Naive thymus-derived CD4-positive, alpha-beta T cell (primary cell): ENCODE measurements around the gene CCDC112. TPM values are rescaled to one million over a fixed set of nuclear protein-coding genes. Genes with fewer than 3 reads are reported as not detected.

Experiments used
- ATAC-seq: fragments of 150-1000 bp; cut with Tn5 transposase; 2 replicates; pipeline ENCODE4 v1.10.0; 2021; ENCODE audit warnings: mild to moderate bottlenecking, moderate library complexity
- CTCF ChIA-PET: fragments of 350-600 bp; sonication (Branson Sonifier 250); formaldehyde crosslinking; loops from one replicate; lab custom pipeline; 2021; ENCODE audit warnings: antibody characterized with exemption; lab: Charles Lee
- POLR2A ChIA-PET: fragments of 350-600 bp; sonication (Branson Sonifier 250); formaldehyde crosslinking; loops from one replicate; lab custom pipeline; 2021; ENCODE audit warnings: antibody characterized with exemption, inconsistent platforms; lab: Charles Lee
- DNase-seq, 9 donors: peaks; one replicate each; pipeline versions ENCODE4 v3.0.0 to v3.0.0-alpha.2; 2020 to 2022; ENCODE audit warnings: mixed read lengths in 1 of 9
- H3K27ac ChIP-seq: one replicate; pipeline ENCODE4 v1.7.0; 2013; ENCODE audit warnings: mild to moderate bottlenecking, low read depth, low read length, moderate library complexity
- H3K27me3 ChIP-seq, 2 donors: one replicate each; pipeline ENCODE4 v1.7.0; 2013; ENCODE audit warnings: low read length in 2 of 2, mild to moderate bottlenecking in 2 of 2, moderate library complexity in 2 of 2; ENCODE audit not compliant: control insufficient read depth in 2 of 2, insufficient read depth in 2 of 2
- H3K36me3 ChIP-seq, 3 experiments: 1 replicate in 2 of 3; 2 replicates in 1 of 3; pipeline ENCODE4 v1.7.0; 2013; ENCODE audit warnings: low read length in 3 of 3, mild to moderate bottlenecking in 3 of 3, moderate library complexity in 1 of 3; ENCODE audit not compliant: insufficient read depth in 3 of 3, control insufficient read depth in 2 of 3
- H3K4me1 ChIP-seq, 2 donors: one replicate each; pipeline ENCODE4 v1.7.0; 2013; ENCODE audit warnings: low read length in 2 of 2, mild to moderate bottlenecking in 2 of 2, moderate library complexity in 1 of 2; ENCODE audit not compliant: control insufficient read depth in 2 of 2, insufficient read depth in 2 of 2
- H3K4me3 ChIP-seq: 2 replicates; pipeline ENCODE4 v1.7.0; 2013; ENCODE audit warnings: mild to moderate bottlenecking, low read length
- H3K9me3 ChIP-seq, 3 experiments: 1 replicate in 2 of 3; 2 replicates in 1 of 3; pipeline ENCODE4 v1.7.0; 2013; ENCODE audit warnings: low read length in 3 of 3; ENCODE audit not compliant: control insufficient read depth in 2 of 3
- H3K27ac Mint-ChIP-seq, 9 donors: one replicate each; pipeline ENCODE4 v1.8.0; 2020 to 2022; ENCODE audit warnings: mixed read lengths in 9 of 9, mild to moderate bottlenecking in 8 of 9, moderate library complexity in 5 of 9, inconsistent platforms in 2 of 9
- H3K27me3 Mint-ChIP-seq, 5 donors: one replicate each; pipeline ENCODE4 v1.8.0; 2021 to 2022; ENCODE audit warnings: mixed read lengths in 5 of 5, mild to moderate bottlenecking in 1 of 5
- H3K36me3 Mint-ChIP-seq, 5 donors: one replicate each; pipeline ENCODE4 v1.8.0; 2020 to 2022; ENCODE audit warnings: mixed read lengths in 5 of 5, mild to moderate bottlenecking in 3 of 5, inconsistent platforms in 1 of 5
- H3K4me1 Mint-ChIP-seq, 7 donors: one replicate each; pipeline ENCODE4 v1.8.0; 2020 to 2022; ENCODE audit warnings: mixed read lengths in 7 of 7, mild to moderate bottlenecking in 3 of 7, inconsistent platforms in 1 of 7
- H3K4me3 Mint-ChIP-seq, 10 donors: one replicate each; pipeline ENCODE4 v1.8.0; 2020 to 2022; ENCODE audit warnings: mild to moderate bottlenecking in 10 of 10, mixed read lengths in 10 of 10, moderate library complexity in 6 of 10, inconsistent platforms in 2 of 10
- H3K9me3 Mint-ChIP-seq, 11 donors: one replicate each; pipeline ENCODE4 v1.8.0; 2020 to 2022; ENCODE audit warnings: mixed read lengths in 11 of 11, mild to moderate bottlenecking in 4 of 11, inconsistent platforms in 1 of 11, moderate library complexity in 1 of 11
- intact Hi-C, 2 donors: fragments of 100-400 bp; cut with micrococcal nuclease; formaldehyde crosslinking; loops; one replicate each; pipeline ENCODE4 v1.15.1; 2023
- polyA plus RNA-seq, 2 donors: library from polyadenylated mRNA; unstranded; fragments of 300-500 nt; fragmentation: Illumina TruSeq; gene quantifications; one replicate each; pipeline ENCODE4 v1.2.3, GENCODE V29; 2021
- total RNA-seq, 6 experiments: library from RNA in 5 of 6; stranded (reverse) in 5 of 6; gene quantifications; 1 replicate in 5 of 6; 2 replicates in 1 of 6; pipeline ENCODE4 v1.2.3 and lab custom pipeline; 2021 to 2026

CCDC112 gene
- total RNA-seq (1 to 10 TPM in 4 of 5 experiments, under 1 TPM in 1; 0.51 to 8.5 (median 3.9) TPM), polyA plus RNA-seq (1 to 10 TPM; 2.7 to 3.6 TPM), total RNA-seq (lab: John Stamatoyannopoulos, UW) (5.9 reads per million, percentile 27 among the genes with 10 or more reads in this experiment)

GRCh38 chr5:115296124-115297022 is at the start of gene CCDC112:
TSS of gene CCDC112 (minus strand) at chr5:115296654. CDS start at chr5:115296543, 111 bp downstream.
- peak; percentile 83 for ATAC-seq
- peak within 1 kb of the TSS; percentile 77 to 92 (median 89) for H3K4me3 Mint-ChIP-seq
- H3K36me3 Mint-ChIP-seq, result peaks cover 0 to 11% (median 5%) of the 10 kb centered on the region in 5 donors
- intact Hi-C loops, result loop anchor here (1.0 to 5.0 kb wide), 10 partner anchors 34 to 1779 kb away; partner anchors contain the start of genes AP3S1 (in 2 of the 2), ATG12 (in 2 of the 2), COMMD10 (in 2 of the 2) and FEM1C (in 2 of the 2)
- Histone ChIP-seq H3K36me3 (peaks cover 0 to 3% (median 0%) of the 10 kb centered on the region in 3 experiments), H3K9me3 (no peaks in the 10 kb centered on the region), H3K27me3 (no peaks in the 10 kb centered on the region), H3K4me1 (peaks cover 8 to 10% of the 10 kb centered on the region in 2 donors), H3K4me3 (peak within 1 kb of the TSS; percentile 56), H3K27ac (peak within 1 kb of the TSS; percentile 47)
- peak; percentile 49 to 71 (median 67) for DNase-seq
- peaks cover 0 to 69% (median 3%) of the 10 kb centered on the region in 5 donors for H3K27me3 Mint-ChIP-seq
- H3K27ac Mint-ChIP-seq, result peak within 1 kb of the TSS in 8 of 9 donors; percentile 29 to 80 (median 69)
- ChIA-PET CTCF (interaction anchor here (0.5 to 1.2 kb wide), 4 partner anchors 13 to 287 kb away, joined by 3 to 6 read pairs (median 4); no protein-coding TSS in a partner anchor), POLR2A (interaction anchor here (0.6 to 3.0 kb wide), 6 partner anchors 23 to 570 kb away, joined by 3 to 26 read pairs (median 5); partner anchors contain the start of genes AP3S1, ATG12, FEM1C and PGGT1B)
- H3K9me3 Mint-ChIP-seq, result peaks cover 0 to 17% (median 5%) of the 10 kb centered on the region in 11 donors
- H3K4me1 Mint-ChIP-seq, result peaks cover 5 to 18% (median 13%) of the 10 kb centered on the region in 7 donors

- ATAC-seq, result no peak
- H3K36me3 ChIP-seq, result no peaks in the 10 kb centered on the region
- no peak overlapping the region for H3K4me3 ChIP-seq
- peaks cover 0 to 9% (median 0%) of the 10 kb centered on the region in 11 donors for H3K9me3 Mint-ChIP-seq
- H3K27me3 ChIP-seq, result no peaks in the 10 kb centered on the region
- ChIA-PET POLR2A (no interaction called here), CTCF (no interaction called here)
- DNase-seq, result no peak
- no peak overlapping the region for H3K4me3 Mint-ChIP-seq
- no peak overlapping the region for H3K27ac ChIP-seq
- intact Hi-C loops, result no loop called here
- no peak overlapping the region for H3K27ac Mint-ChIP-seq
- H3K4me1 ChIP-seq, result no peaks in the 10 kb centered on the region
- no peaks in the 10 kb centered on the region for H3K4me1 Mint-ChIP-seq
- no peaks in the 10 kb centered on the region for H3K9me3 ChIP-seq
- H3K27me3 Mint-ChIP-seq, result peaks cover 27 to 41% (median 38%) of the 10 kb centered on the region in 5 donors
- H3K36me3 Mint-ChIP-seq, result peaks cover 0 to 6% (median 0%) of the 10 kb centered on the region in 5 donors
Observed at GRCh38 chr5:115345344-115345743, 48.9 kb upstream of the CCDC112 start.

- CTCF ChIA-PET, result no interaction called here
- intact Hi-C loops, result no loop called here
Observed at GRCh38 chr5:115343855-115344254, 47.4 kb upstream of the CCDC112 start.

GRCh38 chr5:115342590-115343377 is 46.3 kb upstream of the CCDC112 start:
- no peak for DNase-seq
- peaks cover 0 to 9% (median 0%) of the 10 kb centered on the region in 11 donors for H3K9me3 Mint-ChIP-seq
- no peaks in the 10 kb centered on the region for H3K27me3 ChIP-seq
- no peaks in the 10 kb centered on the region for H3K4me1 Mint-ChIP-seq
- POLR2A ChIA-PET, result no interaction called here
- H3K4me3 Mint-ChIP-seq, result no peak overlapping the region
- ATAC-seq, result no peak
- peaks cover 0 to 6% (median 0%) of the 10 kb centered on the region in 5 donors for H3K36me3 Mint-ChIP-seq
- H3K27ac ChIP-seq, result no peak overlapping the region
- H3K27me3 Mint-ChIP-seq, result peaks cover 31 to 51% (median 44%) of the 10 kb centered on the region in 5 donors
- CTCF ChIA-PET, result interaction anchor here (0.8 kb wide), 1 partner anchor 232 kb away, joined by 3 read pairs; no protein-coding TSS in a partner anchor
- no peak overlapping the region for H3K27ac Mint-ChIP-seq
- H3K9me3 ChIP-seq, result no peaks in the 10 kb centered on the region
- intact Hi-C loops, result no loop called here
- H3K4me1 ChIP-seq, result no peaks in the 10 kb centered on the region
- H3K4me3 ChIP-seq, result no peak overlapping the region
- H3K36me3 ChIP-seq, result no peaks in the 10 kb centered on the region

More at GRCh38 chr5:115343855-115344254, 47.4 kb upstream of the CCDC112 start:
- POLR2A ChIA-PET, result no interaction called here
- H3K27ac Mint-ChIP-seq, result no peak overlapping the region
- ATAC-seq, result no peak
- no peak overlapping the region for H3K4me3 ChIP-seq
- peaks cover 0 to 6% (median 0%) of the 10 kb centered on the region in 5 donors for H3K36me3 Mint-ChIP-seq
- DNase-seq, result no peak
- no peak overlapping the region for H3K4me3 Mint-ChIP-seq
- no peaks in the 10 kb centered on the region for H3K9me3 ChIP-seq
- H3K27me3 Mint-ChIP-seq, result peaks cover 31 to 48% (median 37%) of the 10 kb centered on the region in 5 donors
- no peaks in the 10 kb centered on the region for H3K36me3 ChIP-seq
- no peaks in the 10 kb centered on the region for H3K4me1 ChIP-seq
- H3K27ac ChIP-seq, result no peak overlapping the region
- peaks cover 0 to 9% (median 0%) of the 10 kb centered on the region in 11 donors for H3K9me3 Mint-ChIP-seq
- no peaks in the 10 kb centered on the region for H3K4me1 Mint-ChIP-seq
- no peaks in the 10 kb centered on the region for H3K27me3 ChIP-seq

DNA sequence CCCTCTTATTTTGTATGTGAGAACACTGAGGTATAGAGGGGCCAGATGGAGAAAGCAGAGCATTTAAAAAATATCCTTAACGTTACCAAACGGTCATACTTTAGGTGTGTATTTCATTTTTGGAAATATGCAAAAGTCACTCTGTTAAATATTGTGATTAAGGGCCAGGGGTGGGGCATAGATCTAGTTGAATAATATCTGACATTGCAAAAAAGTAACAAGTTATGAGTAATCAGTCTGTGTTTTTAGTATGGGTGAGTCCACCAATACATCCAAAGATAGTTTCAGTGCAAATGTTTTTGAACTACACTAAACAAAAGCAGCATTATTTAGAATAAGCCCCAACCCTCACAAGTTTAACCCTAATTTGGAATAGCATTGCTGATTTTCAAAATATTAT is 45.3 kb upstream of the CCDC112 start:
- H3K36me3 ChIP-seq, result no peaks in the 10 kb centered on the region
- peaks cover 31 to 52% (median 41%) of the 10 kb centered on the region in 5 donors for H3K27me3 Mint-ChIP-seq
- ATAC-seq, result no peak
- CTCF ChIA-PET, result no interaction called here
- H3K4me3 ChIP-seq, result no peak overlapping the region
- H3K27ac Mint-ChIP-seq, result no peak overlapping the region
- no peaks in the 10 kb centered on the region for H3K4me1 Mint-ChIP-seq
- H3K4me3 Mint-ChIP-seq, result no peak overlapping the region
- no peaks in the 10 kb centered on the region for H3K4me1 ChIP-seq
- H3K27ac ChIP-seq, result no peak overlapping the region
- POLR2A ChIA-PET, result no interaction called here
- no peak for DNase-seq
- H3K36me3 Mint-ChIP-seq, result peaks cover 0 to 6% (median 0%) of the 10 kb centered on the region in 5 donors
- intact Hi-C loops, result no loop called here
- no peaks in the 10 kb centered on the region for H3K27me3 ChIP-seq
- no peaks in the 10 kb centered on the region for H3K9me3 ChIP-seq
- H3K9me3 Mint-ChIP-seq, result peaks cover 0 to 9% (median 0%) of the 10 kb centered on the region in 11 donors

DNA sequence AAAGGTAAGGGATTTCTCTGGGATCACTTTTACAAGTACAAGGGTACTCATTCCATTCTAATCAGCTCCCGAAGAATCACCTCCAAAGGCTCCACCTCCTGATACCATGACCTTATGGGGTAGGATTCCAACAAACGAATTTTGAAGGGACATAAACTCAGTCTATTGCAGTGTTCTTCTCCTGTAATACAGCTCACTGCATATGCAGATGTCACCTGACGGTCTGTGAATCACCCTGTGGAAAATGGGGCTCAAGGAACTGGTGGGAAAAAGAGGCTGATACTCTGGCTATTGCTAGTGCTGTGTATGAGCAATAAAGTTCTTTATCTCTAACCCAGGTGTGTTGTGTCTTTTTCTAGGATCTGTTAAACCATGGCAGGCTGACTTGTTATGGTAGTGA is 42.4 kb upstream of the CCDC112 start:
- Histone ChIP-seq H3K27ac (no peak overlapping the region), H3K9me3 (no peaks in the 10 kb centered on the region), H3K36me3 (no peaks in the 10 kb centered on the region), H3K4me3 (no peak overlapping the region), H3K27me3 (no peaks in the 10 kb centered on the region), H3K4me1 (no peaks in the 10 kb centered on the region)
- ChIA-PET POLR2A (no interaction called here), CTCF (no interaction called here)
- Mint-ChIP-seq H3K27me3 (peaks cover 19 to 42% (median 31%) of the 10 kb centered on the region in 5 donors), H3K4me1 (no peaks in the 10 kb centered on the region), H3K36me3 (no peaks in the 10 kb centered on the region), H3K9me3 (no peaks in the 10 kb centered on the region), H3K27ac (no peak overlapping the region), H3K4me3 (no peak overlapping the region)
- intact Hi-C loops, result no loop called here
- ATAC-seq, result no peak
- DNase-seq, result no peak
